ENCODE data around the gene LRRN2.
A peak's percentile ranks its signal among the peaks of the same experiment; 100 is the strongest.
"Not testable (repeated sequence)": the region's sequence is repeated elsewhere in the genome, so short reads cannot be mapped to it uniquely, and the experiment has no call there.

The LRRN2 gene

DNA sequence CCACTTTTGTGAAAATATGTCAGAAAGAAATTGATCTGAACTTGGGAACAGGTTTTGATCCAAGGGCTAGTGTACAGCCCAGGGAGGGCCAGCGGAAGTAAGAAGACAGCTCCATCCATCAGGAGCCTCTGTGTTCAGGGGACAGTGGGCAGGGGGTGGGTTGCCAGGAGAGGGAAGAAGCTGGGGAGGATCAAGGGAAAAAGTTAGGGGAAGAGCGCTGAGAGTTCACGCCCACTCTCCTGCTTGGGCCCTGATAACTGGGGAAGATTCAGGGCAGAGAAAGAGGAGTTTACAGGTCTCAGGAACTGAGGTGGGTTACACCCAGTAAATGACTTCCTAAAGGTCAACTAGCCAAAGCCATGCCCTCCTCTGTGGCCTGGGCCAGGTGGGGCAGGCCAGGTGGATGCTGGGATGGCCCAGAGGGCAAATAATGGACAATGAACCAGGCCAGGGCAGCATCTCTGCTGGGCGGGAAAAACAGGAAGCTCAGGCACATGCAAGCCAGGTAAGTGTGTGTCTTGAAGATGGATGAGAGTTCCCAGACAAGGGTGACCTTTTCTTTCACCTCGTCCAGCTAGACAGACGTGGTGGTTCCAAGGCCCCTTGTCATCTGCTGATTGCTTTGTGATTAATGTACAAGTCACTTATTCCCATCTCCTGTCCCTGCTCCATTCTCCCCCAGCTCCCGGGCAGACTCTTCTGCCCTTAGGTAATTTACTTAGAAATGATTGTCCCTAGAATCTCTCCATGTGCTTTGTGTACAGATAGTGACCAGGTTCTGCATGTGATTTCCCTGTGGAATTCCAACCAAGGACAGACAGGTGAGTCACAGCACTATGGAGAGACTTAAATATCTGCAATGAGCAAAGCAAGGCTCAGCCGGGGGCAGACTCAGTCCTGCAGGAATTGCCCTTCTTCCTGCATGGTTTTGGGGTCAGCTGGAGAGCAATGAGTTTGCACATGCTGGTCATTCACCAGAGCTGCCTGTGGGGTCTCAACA is 112.3 kb downstream of the LRRN2 start:
- DNase-seq: no peak

DNA sequence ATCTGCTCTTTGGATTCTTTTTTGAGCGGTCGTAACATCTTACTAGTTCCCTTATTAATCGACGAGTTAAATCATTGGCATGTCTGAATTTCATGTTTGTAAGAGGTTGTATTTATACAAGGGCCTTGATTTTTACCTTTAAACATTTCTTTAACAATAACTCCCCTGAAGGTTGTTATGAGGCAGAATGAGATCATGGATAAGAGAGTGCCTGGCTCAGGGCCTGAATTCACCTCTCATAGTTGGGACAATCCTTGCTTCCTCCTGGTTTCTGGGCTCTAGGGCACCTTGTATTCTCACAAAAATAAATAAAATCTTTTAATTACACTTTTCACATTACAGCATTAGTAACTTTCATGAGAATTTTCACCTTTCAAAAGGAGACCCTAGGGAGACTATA is 113.9 kb downstream of the LRRN2 start:
- DNase-seq: no peak

DNA sequence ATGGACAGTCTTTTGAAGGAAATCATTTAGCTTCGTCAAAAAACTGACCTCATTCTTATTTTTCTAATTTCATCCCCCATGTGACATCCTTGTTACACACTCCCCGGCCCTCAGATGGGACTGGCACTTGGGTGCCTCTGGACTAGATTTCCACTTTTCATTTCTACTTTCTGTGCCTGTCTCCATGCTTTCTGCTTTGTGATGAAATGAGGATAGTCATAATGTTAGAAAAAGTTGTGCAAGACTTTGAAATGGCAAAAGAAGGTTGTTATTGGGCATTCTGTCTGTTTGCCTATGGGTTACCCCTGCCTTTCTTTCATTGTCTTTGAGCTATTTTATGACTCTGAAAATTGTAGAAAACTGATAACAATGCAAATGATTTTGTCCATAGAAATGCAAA is 114.4 kb downstream of the LRRN2 start:
- DNase-seq: peak in 1 of 3 donors; percentile 12

DNA sequence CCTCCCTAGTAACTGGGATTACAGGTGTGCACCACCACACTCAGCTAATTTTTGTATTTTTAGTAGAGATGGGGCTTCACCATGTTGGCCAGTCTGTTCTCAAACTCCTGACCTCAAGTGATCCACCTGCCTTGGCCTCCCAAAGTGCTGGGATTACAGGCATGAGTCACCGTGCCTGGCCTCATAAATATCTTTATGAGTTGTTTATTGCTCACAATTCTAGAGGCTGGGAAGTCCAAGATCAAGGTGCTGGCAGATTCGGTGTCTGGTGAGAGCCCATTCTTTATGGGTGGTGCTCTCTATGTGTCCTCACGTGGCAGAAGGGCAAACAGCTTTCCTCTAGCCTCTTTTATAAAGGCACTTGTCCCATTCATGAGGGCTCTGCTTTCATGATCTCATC is 115.5 kb downstream of the LRRN2 start:
- not testable (repeated sequence) for DNase-seq

GRCh38 chr1:204569478-204569877 is 116.1 kb downstream of the LRRN2 start:
- no peak for DNase-seq

GRCh38 chr1:204568576-204569315 is 116.8 kb downstream of the LRRN2 start:
- DNase-seq: no peak

Measured in suppressor macrophage treated with lipopolysaccharide for 1 hour (primary cell).